ENCODE results near the gene RANBP1. TPM values are rescaled to one million over a fixed set of nuclear protein-coding genes. Genes with fewer than 3 reads are reported as not detected.

RANBP1 gene
- polyA plus RNA-seq, 1 of the 3 experiments (the other 2 are of a cell fraction): 502 TPM

DNA sequence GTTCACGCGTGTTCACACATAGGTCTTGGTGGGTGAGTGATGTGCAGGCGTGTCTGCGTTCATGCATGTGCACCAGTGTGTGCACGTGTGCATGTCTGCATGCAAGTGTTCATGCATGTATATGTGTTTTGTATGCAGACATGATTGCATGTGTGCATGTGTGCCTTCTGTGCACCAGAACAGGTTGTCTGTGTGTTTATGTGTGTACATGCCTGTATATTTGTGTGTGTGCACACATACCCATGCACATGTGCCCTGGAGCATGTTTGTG lies 20.6 kb downstream of the RANBP1 start (continued):
- TF ChIP-seq, protein P1, sequence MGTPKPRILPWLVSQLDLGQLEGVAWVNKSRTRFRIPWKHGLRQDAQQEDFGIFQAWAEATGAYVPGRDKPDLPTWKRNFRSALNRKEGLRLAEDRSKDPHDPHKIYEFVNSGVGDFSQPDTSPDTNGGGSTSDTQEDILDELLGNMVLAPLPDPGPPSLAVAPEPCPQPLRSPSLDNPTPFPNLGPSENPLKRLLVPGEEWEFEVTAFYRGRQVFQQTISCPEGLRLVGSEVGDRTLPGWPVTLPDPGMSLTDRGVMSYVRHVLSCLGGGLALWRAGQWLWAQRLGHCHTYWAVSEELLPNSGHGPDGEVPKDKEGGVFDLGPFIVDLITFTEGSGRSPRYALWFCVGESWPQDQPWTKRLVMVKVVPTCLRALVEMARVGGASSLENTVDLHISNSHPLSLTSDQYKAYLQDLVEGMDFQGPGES (IDR thresholded peaks at IDR 0.05; ENCODE audit: low read depth, low read length): no peak
- no peak for TF ChIP-seq EZH2phosphoT487 (IDR thresholded peaks at IDR 0.05; ENCODE audit: borderline replicate concordance, low read depth)
- TF ChIP-seq, protein P2, sequence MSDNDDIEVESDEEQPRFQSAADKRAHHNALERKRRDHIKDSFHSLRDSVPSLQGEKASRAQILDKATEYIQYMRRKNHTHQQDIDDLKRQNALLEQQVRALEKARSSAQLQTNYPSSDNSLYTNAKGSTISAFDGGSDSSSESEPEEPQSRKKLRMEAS (IDR thresholded peaks at IDR 0.05; ENCODE audit: low read depth): no peak
- TF ChIP-seq MXI1 (IDR thresholded peaks at IDR 0.05; ENCODE audit: low read depth, low read length): no peak
- TF ChIP-seq FOXM1 (IDR thresholded peaks at IDR 0.05; ENCODE audit: low read depth): no peak
- TF ChIP-seq, protein P3, sequence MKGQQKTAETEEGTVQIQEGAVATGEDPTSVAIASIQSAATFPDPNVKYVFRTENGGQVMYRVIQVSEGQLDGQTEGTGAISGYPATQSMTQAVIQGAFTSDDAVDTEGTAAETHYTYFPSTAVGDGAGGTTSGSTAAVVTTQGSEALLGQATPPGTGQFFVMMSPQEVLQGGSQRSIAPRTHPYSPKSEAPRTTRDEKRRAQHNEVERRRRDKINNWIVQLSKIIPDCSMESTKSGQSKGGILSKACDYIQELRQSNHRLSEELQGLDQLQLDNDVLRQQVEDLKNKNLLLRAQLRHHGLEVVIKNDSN (IDR thresholded peaks at IDR 0.05; ENCODE audit: borderline replicate concordance, low read depth): no peak
- no peak for TF ChIP-seq GABPA (IDR thresholded peaks at IDR 0.05; ENCODE audit: low read depth)

DNA sequence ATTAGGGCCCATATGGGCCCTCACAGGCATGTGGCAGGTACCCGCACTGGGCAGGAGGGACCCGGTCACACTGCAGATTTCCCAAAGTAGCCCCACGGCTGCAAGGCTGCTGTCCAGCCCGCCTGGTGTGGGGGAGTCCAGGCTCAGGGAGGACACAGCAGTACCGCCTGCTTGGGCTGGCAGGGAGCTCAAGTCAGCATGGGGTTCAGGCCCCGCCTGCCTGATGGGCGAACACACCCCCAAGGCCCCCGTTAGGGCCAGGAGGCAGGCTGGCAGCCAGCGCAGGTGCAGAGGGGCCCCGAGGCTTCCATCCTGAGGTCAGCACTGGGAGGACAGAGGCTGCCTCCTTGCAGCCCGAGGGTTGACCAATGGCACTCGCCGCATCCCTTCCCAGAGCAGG lies 21.2 kb downstream of the RANBP1 start:
- ChIA-PET CTCF (interaction anchor here (0.6 to 1.1 kb wide), 2 partner anchors 20 to 27 kb away, joined by 3 to 4 read pairs; no protein-coding TSS in a partner anchor), POLR2A (no interaction called here)
- Histone ChIP-seq H3K9me2 (no peaks in the 10 kb centered on the region), H3F3A (replicated peaks; ENCODE audit: insufficient read depth) (no peaks in the 10 kb centered on the region), H3K79me2 (ENCODE audit: insufficient read depth) (peaks cover 69% of the 10 kb centered on the region), H3K27me3 (ENCODE audit: insufficient read depth) (no peaks in the 10 kb centered on the region), H3K4me1 (ENCODE audit: control insufficient read depth in 1 of 2, insufficient read depth in 2 of 2, low read depth in 1 of 2, low read length in 1 of 2) (peaks cover 0 to 59% of the 10 kb centered on the region in 2 experiments; a peak in 1 of 4 replicates), H3K27ac (ENCODE audit: low read depth in 2 of 2, low read length in 1 of 2) (no peak overlapping the region; a peak in 1 of 4 replicates), H3K9ac (no peak overlapping the region), H3K4me3 (ENCODE audit: low read depth in 2 of 2, low read length in 1 of 2) (no peak overlapping the region), H2AFZ (ENCODE audit: low read depth) (no peak overlapping the region), H3K9me3 (no peaks in the 10 kb centered on the region), H3K4me2 (no peak overlapping the region), H4K20me1 (ENCODE audit: insufficient read depth) (peaks cover 71% of the 10 kb centered on the region), H3K36me3 (replicated peaks in 1 of 2; ENCODE audit: control insufficient read depth in 1 of 2, insufficient read depth in 2 of 2, low read length in 1 of 2) (peaks cover 0 to 8% of the 10 kb centered on the region in 2 experiments)
- 100% methylated on average over 1 of the region's 13 CpGs for WGBS (ENCODE audit: low lambda C conversion rate)
- no peak for DNase-seq
- TF ChIP-seq RXRA (IDR thresholded peaks at IDR 0.05; ENCODE audit: borderline replicate concordance, low read depth) (no peak), TAF1 (IDR thresholded peaks at IDR 0.05; ENCODE audit: borderline replicate concordance, low read depth, low read length) (no peak), GATA2 (CRISPR knock-in tag; IDR thresholded peaks at IDR 0.05) (no peak), YY1 (IDR thresholded peaks at IDR 0.05; ENCODE audit: low read depth) (no peak), EP300 (IDR thresholded peaks at IDR 0.05; ENCODE audit: borderline replicate concordance in 1 of 2, low read depth in 1 of 2, low read length in 1 of 2) (no peak), FOXM1 (IDR thresholded peaks at IDR 0.05; ENCODE audit: low read depth) (no peak), ELF1 (IDR thresholded peaks at IDR 0.05) (no peak), MEF2A (IDR thresholded peaks at IDR 0.05; ENCODE audit: borderline replicate concordance, low read depth) (no peak), NFIC (IDR thresholded peaks at IDR 0.05; ENCODE audit: borderline replicate concordance) (no peak), GABPA (IDR thresholded peaks at IDR 0.05; ENCODE audit: low read depth) (no peak)
- TF ChIP-seq, protein P1 (IDR thresholded peaks at IDR 0.05; ENCODE audit: low read depth, low read length): no peak
- TF ChIP-seq, protein P4, sequence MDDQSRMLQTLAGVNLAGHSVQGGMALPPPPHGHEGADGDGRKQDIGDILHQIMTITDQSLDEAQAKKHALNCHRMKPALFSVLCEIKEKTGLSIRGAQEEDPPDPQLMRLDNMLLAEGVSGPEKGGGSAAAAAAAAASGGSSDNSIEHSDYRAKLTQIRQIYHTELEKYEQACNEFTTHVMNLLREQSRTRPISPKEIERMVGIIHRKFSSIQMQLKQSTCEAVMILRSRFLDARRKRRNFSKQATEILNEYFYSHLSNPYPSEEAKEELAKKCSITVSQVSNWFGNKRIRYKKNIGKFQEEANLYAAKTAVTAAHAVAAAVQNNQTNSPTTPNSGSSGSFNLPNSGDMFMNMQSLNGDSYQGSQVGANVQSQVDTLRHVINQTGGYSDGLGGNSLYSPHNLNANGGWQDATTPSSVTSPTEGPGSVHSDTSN (IDR thresholded peaks at IDR 0.05): no peak
- TF ChIP-seq, protein P5, sequence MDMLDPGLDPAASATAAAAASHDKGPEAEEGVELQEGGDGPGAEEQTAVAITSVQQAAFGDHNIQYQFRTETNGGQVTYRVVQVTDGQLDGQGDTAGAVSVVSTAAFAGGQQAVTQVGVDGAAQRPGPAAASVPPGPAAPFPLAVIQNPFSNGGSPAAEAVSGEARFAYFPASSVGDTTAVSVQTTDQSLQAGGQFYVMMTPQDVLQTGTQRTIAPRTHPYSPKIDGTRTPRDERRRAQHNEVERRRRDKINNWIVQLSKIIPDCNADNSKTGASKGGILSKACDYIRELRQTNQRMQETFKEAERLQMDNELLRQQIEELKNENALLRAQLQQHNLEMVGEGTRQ (IDR thresholded peaks at IDR 0.05; ENCODE audit: borderline replicate concordance, low read depth, low read length): no peak
- TF ChIP-seq, protein P6, sequence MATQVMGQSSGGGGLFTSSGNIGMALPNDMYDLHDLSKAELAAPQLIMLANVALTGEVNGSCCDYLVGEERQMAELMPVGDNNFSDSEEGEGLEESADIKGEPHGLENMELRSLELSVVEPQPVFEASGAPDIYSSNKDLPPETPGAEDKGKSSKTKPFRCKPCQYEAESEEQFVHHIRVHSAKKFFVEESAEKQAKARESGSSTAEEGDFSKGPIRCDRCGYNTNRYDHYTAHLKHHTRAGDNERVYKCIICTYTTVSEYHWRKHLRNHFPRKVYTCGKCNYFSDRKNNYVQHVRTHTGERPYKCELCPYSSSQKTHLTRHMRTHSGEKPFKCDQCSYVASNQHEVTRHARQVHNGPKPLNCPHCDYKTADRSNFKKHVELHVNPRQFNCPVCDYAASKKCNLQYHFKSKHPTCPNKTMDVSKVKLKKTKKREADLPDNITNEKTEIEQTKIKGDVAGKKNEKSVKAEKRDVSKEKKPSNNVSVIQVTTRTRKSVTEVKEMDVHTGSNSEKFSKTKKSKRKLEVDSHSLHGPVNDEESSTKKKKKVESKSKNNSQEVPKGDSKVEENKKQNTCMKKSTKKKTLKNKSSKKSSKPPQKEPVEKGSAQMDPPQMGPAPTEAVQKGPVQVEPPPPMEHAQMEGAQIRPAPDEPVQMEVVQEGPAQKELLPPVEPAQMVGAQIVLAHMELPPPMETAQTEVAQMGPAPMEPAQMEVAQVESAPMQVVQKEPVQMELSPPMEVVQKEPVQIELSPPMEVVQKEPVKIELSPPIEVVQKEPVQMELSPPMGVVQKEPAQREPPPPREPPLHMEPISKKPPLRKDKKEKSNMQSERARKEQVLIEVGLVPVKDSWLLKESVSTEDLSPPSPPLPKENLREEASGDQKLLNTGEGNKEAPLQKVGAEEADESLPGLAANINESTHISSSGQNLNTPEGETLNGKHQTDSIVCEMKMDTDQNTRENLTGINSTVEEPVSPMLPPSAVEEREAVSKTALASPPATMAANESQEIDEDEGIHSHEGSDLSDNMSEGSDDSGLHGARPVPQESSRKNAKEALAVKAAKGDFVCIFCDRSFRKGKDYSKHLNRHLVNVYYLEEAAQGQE (IDR thresholded peaks at IDR 0.05; ENCODE audit: low read depth, low read length): no peak

Measured in SK-N-SH (cell line).